Measurements from ENCODE around the gene GZF1.

DNA sequence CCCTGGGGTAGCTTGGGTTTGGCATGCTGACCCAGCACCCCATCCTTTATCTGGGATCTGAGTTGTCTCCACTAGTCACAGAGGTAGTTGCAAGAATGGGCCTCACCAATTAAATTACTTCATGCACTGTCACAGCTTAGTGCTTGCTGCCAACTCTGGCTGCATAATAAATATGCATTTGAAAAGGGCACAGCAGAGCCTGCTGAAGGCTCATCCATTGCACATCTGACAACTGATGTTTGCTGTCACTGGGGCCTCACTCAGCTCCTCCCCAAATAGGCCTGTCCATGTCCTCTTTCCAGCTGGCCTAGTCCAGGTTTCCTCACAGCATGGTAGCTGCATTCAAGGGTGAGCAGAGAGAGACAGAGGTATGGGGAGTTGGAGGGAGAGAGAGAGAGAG is 24.7 kb upstream of the GZF1 start:
- TF ChIP-seq POLR2A (IDR thresholded peaks at IDR 0.05; ENCODE audit: low read depth, low read length) (no peak), TAF1 (IDR thresholded peaks at IDR 0.05; ENCODE audit: borderline replicate concordance, low read depth, low read length) (no peak), POLR2AphosphoS5 (IDR thresholded peaks at IDR 0.05; ENCODE audit: low read depth, low read length) (no peak)
